GM06990 (cell line): ENCODE measurements around the gene DPYSL4.
"Not testable (repeated sequence)": the region's sequence is repeated elsewhere in the genome, so short reads cannot be mapped to it uniquely, and the experiment has no call there.

Experiments used
- DNase-seq: peaks from one replicate; pipeline ENCODE4 v3.0.0-alpha.2; 2011; ENCODE audit not compliant: insufficient read length; ENCODE audit errors: extremely low read depth
- H3K27me3 ChIP-seq: replicated peaks from 2 replicates; pipeline ENCODE4 v1.6.0; 2011; ENCODE audit warnings: low read length; ENCODE audit not compliant: control insufficient read depth, insufficient read depth
- H3K36me3 ChIP-seq: 2 replicates; pipeline ENCODE4 v1.5.1; 2011; ENCODE audit warnings: low read length; ENCODE audit not compliant: control insufficient read depth, insufficient read depth
- H3K4me3 ChIP-seq: replicated peaks from 2 replicates; pipeline ENCODE4 v1.5.1; 2011; ENCODE audit warnings: low read depth, mild to moderate bottlenecking, control low read depth, low read length
- CTCF ChIP-seq: IDR thresholded peaks from 2 replicates; pipeline ENCODE4 v1.5.1; 2011; ENCODE audit warnings: low read length, control low read depth, mild to moderate bottlenecking, inconsistent platforms; ENCODE audit not compliant: insufficient read depth, poor library complexity, severe bottlenecking

Gene DPYSL4

GRCh38 chr10:132219486-132219885, 32.7 kb downstream of the DPYSL4 start:
- DNase-seq, result no peak
- Histone ChIP-seq H3K27me3 (no peaks in the 10 kb centered on the region), H3K36me3 (no peaks in the 10 kb centered on the region), H3K4me3 (no peak overlapping the region)
- TF ChIP-seq CTCF, result peak; percentile 4

GRCh38 chr10:132220061-132220460, 33.3 kb downstream of the DPYSL4 start:
- no peak for DNase-seq
- TF ChIP-seq CTCF, result no peak
- Histone ChIP-seq H3K27me3 (no peaks in the 10 kb centered on the region), H3K36me3 (no peaks in the 10 kb centered on the region), H3K4me3 (no peak overlapping the region)

GRCh38 chr10:132220996-132221395, 34.2 kb downstream of the DPYSL4 start:
- H3K36me3 ChIP-seq, H3K27me3 ChIP-seq, H3K4me3 ChIP-seq, DNase-seq: not testable (repeated sequence)

GRCh38 chr10:132222726-132223125, 36.0 kb downstream of the DPYSL4 start:
- TF ChIP-seq CTCF, result no peak
- no peak for DNase-seq
- H3K36me3 ChIP-seq, result no peaks in the 10 kb centered on the region
- no peaks in the 10 kb centered on the region for H3K27me3 ChIP-seq
- H3K4me3 ChIP-seq, result no peak overlapping the region

- peak; percentile 60 for DNase-seq
- H3K36me3 ChIP-seq, result no peaks in the 10 kb centered on the region
- TF ChIP-seq CTCF, result peak; percentile 80
- no peaks in the 10 kb centered on the region for H3K27me3 ChIP-seq
- H3K4me3 ChIP-seq, result no peak overlapping the region
These were observed 36.4 kb downstream of the DPYSL4 start for GRCh38 chr10:132223156-132223590.

GRCh38 chr10:132223611-132224342, 37.0 kb downstream of the DPYSL4 start:
- no peak overlapping the region for H3K4me3 ChIP-seq
- H3K36me3 ChIP-seq, result no peaks in the 10 kb centered on the region
- H3K27me3 ChIP-seq, result no peaks in the 10 kb centered on the region
- no peak for TF ChIP-seq CTCF
- DNase-seq, result no peak
